Amniotic stem cell (primary cell): ENCODE results near the gene CELA2B.
A peak's percentile ranks its signal among the peaks of the same experiment; 100 is the strongest.

Source experiments
- DNase-seq: peaks from one replicate; lab custom pipeline; 2025; lab: John Stamatoyannopoulos, UW

CELA2B gene

GRCh38 chr1:15526021-15526489, 50.2 kb downstream of the CELA2B start:
- no peak for DNase-seq

- DNase-seq = peak; percentile 100
Observed at GRCh38 chr1:15526490-15527339, 50.8 kb downstream of the CELA2B start, which contains the start of gene DNAJC16. Gene DNAJC16, plus strand, starts transcription at chr1:15526848. Its CDS starts 2,258 bp downstream, at chr1:15529106.

- no peak for DNase-seq
Observed at GRCh38 chr1:15531003-15531402, 55.1 kb downstream of the CELA2B start.

GRCh38 chr1:15531682-15532081, 55.8 kb downstream of the CELA2B start:
- DNase-seq = no peak

GRCh38 chr1:15538771-15539170, 62.9 kb downstream of the CELA2B start:
- DNase-seq = no peak

GRCh38 chr1:15540186-15540585, 64.3 kb downstream of the CELA2B start:
- no peak for DNase-seq
